HCT116 (cell line): ENCODE measurements around the gene OR52B4.

Source experiments
- CTCF ChIP-seq, 3 experiments: fragments of 200-600 bp in 1 of 3; sonication (generic) in 1 of 3; IDR thresholded peaks in 2 of 3; conservative IDR thresholded peaks in 1 of 3; 2 replicates each; pipeline ENCODE4 v1.5.1; 2012 to 2017; ENCODE audit warnings: low read depth in 2 of 3, low read length in 2 of 3, antibody characterized with exemption in 1 of 3, borderline replicate concordance in 1 of 3, control low read depth in 1 of 3, mild to moderate bottlenecking in 1 of 3, mixed read lengths in 1 of 3, mixed run types in 1 of 3, moderate library complexity in 1 of 3; ENCODE audit not compliant: insufficient read depth in 1 of 3
- EZH2phosphoT487 ChIP-seq: fragments of 200-600 bp; IDR thresholded peaks from 2 replicates; pipeline ENCODE4 v1.6.1; 2018; ENCODE audit warnings: antibody characterized with exemption, borderline replicate concordance
- JUND ChIP-seq: IDR thresholded peaks from 2 replicates; pipeline ENCODE4 v1.6.1; 2012
- POLR2A ChIP-seq: IDR thresholded peaks from 2 replicates; pipeline ENCODE4 v1.7.0; 2011; ENCODE audit warnings: borderline replicate concordance; ENCODE audit not compliant: insufficient read depth, insufficient read length; ENCODE audit errors: extremely low read depth
- RAD21 ChIP-seq: IDR thresholded peaks from 2 replicates; pipeline ENCODE4 v1.6.1; 2012; ENCODE audit warnings: low read depth, mild to moderate bottlenecking
- SRF ChIP-seq: IDR thresholded peaks from 2 replicates; pipeline ENCODE4 v1.6.1; 2012; ENCODE audit warnings: low read depth
- ZBTB33 ChIP-seq: IDR thresholded peaks from 2 replicates; pipeline ENCODE4 v1.6.1; 2011; ENCODE audit warnings: mild to moderate bottlenecking, low read length, moderate library complexity; ENCODE audit not compliant: insufficient replicate concordance; ENCODE audit errors: extremely low read depth
- ZFX ChIP-seq: fragments of 450-650 bp; IDR thresholded peaks from 2 replicates; pipeline ENCODE4 v1.6.1; 2017
- TF ChIP-seq, protein P1 (sequence below): IDR thresholded peaks from 2 replicates; pipeline ENCODE4 v1.6.1; 2012; ENCODE audit warnings: low read depth

DNA sequence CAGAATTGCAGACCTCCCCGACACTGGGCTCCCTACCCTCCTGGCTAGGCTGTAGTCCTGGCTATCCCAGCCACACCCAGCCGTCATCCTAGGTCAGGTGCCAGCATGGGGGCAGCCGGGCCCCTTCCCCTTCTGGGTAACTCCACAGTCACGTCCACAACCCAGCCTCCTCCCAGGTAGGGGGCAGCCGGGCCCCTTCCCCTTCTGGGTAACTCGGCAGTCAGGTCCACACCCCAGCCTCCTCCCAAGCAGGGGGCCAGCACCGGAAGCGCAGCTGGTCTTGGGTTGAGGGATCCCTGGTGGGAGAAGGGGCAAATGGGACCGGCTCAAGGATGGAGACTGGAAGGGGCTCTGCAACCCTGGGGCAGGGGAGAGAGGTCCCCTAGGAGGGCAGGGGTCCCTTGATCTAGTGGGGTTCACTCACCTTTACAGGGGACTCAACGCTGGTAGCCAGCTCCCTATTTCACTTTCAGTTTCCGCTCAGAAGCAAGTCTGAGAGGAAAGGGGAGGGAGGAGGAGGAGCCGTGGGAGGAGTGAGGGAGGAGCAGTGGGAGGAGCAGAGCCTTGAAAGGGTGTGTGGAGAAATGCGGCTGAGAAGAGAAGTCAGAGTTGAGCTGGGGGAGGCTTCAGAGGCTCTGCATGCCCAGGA is 25.1 kb upstream of the OR52B4 start, which contains the start of gene TRIM21:
- no peak for TF ChIP-seq CTCF (IDR thresholded peaks at IDR 0.05 in 2 of 3, conservative IDR thresholded peaks at IDR 0.05 in 1 of 3; ENCODE audit: borderline replicate concordance in 1 of 3, insufficient read depth in 1 of 3, low read depth in 2 of 3, low read length in 2 of 3)
- TF ChIP-seq ZFX, result no peak
- TF ChIP-seq ZBTB33, result no peak
- TF ChIP-seq SRF, result no peak
- no peak for TF ChIP-seq EZH2phosphoT487
- peak; percentile 44 for TF ChIP-seq POLR2A
- TF ChIP-seq RAD21, result no peak
- TF ChIP-seq, protein P1, sequence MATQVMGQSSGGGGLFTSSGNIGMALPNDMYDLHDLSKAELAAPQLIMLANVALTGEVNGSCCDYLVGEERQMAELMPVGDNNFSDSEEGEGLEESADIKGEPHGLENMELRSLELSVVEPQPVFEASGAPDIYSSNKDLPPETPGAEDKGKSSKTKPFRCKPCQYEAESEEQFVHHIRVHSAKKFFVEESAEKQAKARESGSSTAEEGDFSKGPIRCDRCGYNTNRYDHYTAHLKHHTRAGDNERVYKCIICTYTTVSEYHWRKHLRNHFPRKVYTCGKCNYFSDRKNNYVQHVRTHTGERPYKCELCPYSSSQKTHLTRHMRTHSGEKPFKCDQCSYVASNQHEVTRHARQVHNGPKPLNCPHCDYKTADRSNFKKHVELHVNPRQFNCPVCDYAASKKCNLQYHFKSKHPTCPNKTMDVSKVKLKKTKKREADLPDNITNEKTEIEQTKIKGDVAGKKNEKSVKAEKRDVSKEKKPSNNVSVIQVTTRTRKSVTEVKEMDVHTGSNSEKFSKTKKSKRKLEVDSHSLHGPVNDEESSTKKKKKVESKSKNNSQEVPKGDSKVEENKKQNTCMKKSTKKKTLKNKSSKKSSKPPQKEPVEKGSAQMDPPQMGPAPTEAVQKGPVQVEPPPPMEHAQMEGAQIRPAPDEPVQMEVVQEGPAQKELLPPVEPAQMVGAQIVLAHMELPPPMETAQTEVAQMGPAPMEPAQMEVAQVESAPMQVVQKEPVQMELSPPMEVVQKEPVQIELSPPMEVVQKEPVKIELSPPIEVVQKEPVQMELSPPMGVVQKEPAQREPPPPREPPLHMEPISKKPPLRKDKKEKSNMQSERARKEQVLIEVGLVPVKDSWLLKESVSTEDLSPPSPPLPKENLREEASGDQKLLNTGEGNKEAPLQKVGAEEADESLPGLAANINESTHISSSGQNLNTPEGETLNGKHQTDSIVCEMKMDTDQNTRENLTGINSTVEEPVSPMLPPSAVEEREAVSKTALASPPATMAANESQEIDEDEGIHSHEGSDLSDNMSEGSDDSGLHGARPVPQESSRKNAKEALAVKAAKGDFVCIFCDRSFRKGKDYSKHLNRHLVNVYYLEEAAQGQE, result no peak
- TF ChIP-seq JUND, result no peak
